AG10803 (cell line): ENCODE data around the gene GJC2.

Experiments used
- DNase-seq: peaks from one replicate; pipeline ENCODE4 v3.0.0; 2010; ENCODE audit warnings: low read depth
- H3K4me3 ChIP-seq: 2 replicates; pipeline ENCODE4 v1.5.1; 2011; ENCODE audit warnings: mild to moderate bottlenecking, low read length, control low read depth
- CTCF ChIP-seq: conservative IDR thresholded peaks from 2 replicates; pipeline ENCODE4 v1.5.1; 2011; ENCODE audit warnings: mild to moderate bottlenecking, low read length, control low read depth, inconsistent platforms

Gene GJC2

GRCh38 chr1:228131766-228132165 lies 18.0 kb upstream of the GJC2 start:
- TF ChIP-seq CTCF = no peak
- H3K4me3 ChIP-seq = no peak overlapping the region
- no peak for DNase-seq

- no peak for TF ChIP-seq CTCF
- no peak overlapping the region for H3K4me3 ChIP-seq
- no peak for DNase-seq
These were observed 15.1 kb upstream of the GJC2 start for GRCh38 chr1:228134591-228134990.

- TF ChIP-seq CTCF = no peak
- no peak for DNase-seq
- no peak overlapping the region for H3K4me3 ChIP-seq
These were observed 12.8 kb upstream of the GJC2 start for GRCh38 chr1:228136901-228137300.

GRCh38 chr1:228139406-228139930 lies 10.3 kb upstream of the GJC2 start:
- DNase-seq = no peak
- H3K4me3 ChIP-seq = peak overlapping the region; percentile 92
- no peak for TF ChIP-seq CTCF

GRCh38 chr1:228139931-228140723 lies 9.6 kb upstream of the GJC2 start, which contains the start of gene GUK1:
Gene GUK1 (plus strand): TSS chr1:228140279. CDS start chr1:228140303, 24 bp downstream.
- peak within 1 kb of the TSS; percentile 92 for H3K4me3 ChIP-seq
- DNase-seq = peak; percentile 99
- TF ChIP-seq CTCF = no peak; the same call in 1 of the 2 replicates

GRCh38 chr1:228140724-228141225 lies 9.0 kb upstream of the GJC2 start:
- TF ChIP-seq CTCF = no peak
- H3K4me3 ChIP-seq = peak overlapping the region; percentile 92
- no peak for DNase-seq
